HG03064 (cell line): Measurements from ENCODE around the gene USP12.

Experiments
- ATAC-seq: cut with Tn5 transposase; IDR thresholded peaks from one replicate; pipeline ENCODE4 v1.9.1; 2021; ENCODE audit warnings: low read depth; ENCODE audit not compliant: unreplicated experiment

USP12 gene

GRCh38 chr13:27041341-27041740, 130.3 kb downstream of the USP12 start:
- ATAC-seq, result no peak

DNA sequence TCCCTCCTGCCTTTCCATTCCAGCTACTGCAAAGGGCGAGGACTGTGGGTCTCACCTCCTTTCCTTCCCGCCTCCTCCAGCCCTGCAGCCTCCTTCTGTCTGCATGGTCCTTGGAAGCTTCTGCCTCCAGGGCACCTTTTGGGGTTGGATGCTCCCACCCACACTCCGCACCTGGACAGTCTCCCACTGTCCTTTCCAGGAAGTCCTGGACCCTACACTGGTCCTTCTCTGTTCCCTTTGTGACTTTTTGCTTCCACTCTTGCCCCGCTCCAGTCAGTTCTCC, 130.8 kb downstream of the USP12 start:
- ATAC-seq, result no peak

- no peak for ATAC-seq
Measured at GRCh38 chr13:27039171-27039701, 132.4 kb downstream of the USP12 start.

DNA sequence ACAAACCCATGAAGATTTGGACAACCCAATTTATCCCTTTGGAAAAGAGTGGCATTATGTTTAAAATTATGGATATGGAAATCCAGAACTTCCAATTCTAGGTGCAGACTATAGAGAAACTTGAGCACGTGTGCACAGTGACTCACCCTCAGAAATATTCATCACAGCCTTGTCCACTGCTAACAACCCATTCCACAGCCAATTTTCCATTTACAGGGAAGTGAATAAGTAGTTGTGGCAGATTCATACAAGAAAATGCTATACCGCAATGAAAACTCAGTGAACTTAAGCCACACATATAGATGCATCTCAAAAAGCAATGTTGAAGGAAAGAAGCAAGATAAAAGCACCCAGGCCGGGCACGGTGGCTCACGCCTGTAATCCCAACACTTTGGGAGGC, 133.3 kb downstream of the USP12 start:
- no peak for ATAC-seq

DNA sequence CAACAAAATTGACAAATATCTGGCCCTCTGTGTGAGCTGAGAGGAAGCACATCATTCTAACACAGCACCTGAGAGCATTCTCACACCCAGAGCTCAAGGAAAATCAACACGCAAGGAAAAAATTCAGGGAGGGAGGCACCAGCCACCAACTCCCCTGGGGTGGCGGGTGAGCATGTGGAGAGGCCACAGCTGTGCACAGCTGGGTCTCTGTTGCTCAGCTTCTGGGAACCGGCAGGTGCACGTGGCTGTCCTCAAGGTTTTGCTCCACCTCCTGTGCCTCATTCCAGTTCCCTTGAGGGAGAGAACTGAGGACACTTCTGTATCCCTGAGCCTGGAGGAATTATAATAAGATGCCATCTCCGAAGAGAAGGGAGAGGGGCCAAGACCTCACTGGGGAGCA, 134.0 kb downstream of the USP12 start:
- ATAC-seq, result no peak

DNA sequence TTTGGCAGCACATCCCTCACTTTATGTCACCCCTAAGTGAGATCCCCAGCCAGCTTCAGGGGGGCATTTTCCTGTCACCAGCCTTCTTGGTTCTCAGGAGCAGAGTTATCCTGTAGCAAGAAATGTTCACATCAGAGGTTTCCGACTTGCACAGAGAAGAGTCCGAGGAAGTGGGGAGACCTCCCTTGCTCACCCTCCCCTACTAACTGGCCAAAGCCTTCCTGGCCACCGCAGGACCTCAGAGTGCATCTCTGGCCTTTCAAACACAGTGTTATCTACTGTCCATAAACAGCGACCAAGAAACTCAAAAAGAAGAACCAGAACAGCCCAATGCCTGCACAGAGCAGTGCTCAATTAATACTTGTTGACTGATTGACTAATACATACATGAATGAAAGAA, 134.4 kb downstream of the USP12 start:
- no peak for ATAC-seq

GRCh38 chr13:27036236-27036981, 135.2 kb downstream of the USP12 start:
- ATAC-seq, result no peak

DNA sequence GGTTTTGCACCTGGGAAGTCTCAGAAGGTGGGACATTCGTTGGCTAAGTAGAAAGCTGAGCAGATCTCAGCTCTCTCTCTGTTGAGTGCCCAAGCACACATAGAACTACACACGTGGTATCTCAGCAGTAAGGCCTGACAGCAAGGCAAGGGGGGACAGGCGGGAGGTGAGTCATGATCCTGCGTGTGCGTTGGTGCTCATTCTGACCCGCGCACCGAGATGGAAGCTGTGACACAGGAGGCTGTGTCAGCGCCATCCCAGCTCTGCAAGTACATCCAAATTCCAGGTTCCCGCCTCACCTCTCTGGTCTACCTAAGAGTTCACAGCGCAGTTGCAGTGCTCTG, 135.7 kb downstream of the USP12 start:
- no peak for ATAC-seq

- ATAC-seq, result no peak
Measured at GRCh38 chr13:27034678-27035111, 136.9 kb downstream of the USP12 start.

GRCh38 chr13:27028683-27029480, 142.7 kb downstream of the USP12 start:
- ATAC-seq, result no peak

GRCh38 chr13:27027086-27027667, 144.4 kb downstream of the USP12 start:
- ATAC-seq, result no peak

GRCh38 chr13:27026396-27026795, 145.2 kb downstream of the USP12 start:
- no peak for ATAC-seq

DNA sequence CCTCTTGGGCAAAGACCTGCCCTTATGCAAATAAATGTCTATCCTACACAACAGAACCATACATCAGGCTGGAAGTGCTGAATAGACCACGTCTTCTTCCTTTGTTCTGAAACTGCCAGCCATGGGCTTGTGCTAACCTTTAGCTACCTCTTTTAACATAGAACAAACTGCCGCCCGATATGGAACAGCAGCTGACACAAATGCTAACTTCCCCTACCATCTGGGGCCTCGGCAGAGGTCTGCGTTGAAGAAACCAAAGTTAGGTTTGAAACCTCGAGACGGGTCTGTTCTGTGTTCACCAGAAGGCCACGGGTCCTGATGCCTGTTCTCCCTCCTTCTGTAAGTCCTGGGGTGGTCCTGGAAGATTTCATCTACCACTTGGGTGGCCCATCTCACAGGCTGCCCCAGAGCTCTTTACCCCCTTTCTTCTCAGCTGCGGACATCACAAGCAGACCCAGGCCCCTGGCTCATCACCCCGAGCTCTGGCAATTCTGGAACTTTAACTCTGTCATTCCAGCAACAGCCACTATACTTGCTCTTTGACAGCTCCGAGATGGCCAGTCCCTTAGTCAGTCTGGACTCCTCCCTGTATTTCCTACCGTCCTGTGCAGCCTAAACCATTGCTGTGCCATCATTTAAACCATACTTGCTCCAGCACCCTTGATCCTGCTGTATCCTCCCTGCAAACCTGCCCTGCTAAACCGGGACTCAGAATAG, 146.7 kb downstream of the USP12 start:
- ATAC-seq, result no peak

- no peak for ATAC-seq
Measured at GRCh38 chr13:27024074-27024461, 147.5 kb downstream of the USP12 start.

DNA sequence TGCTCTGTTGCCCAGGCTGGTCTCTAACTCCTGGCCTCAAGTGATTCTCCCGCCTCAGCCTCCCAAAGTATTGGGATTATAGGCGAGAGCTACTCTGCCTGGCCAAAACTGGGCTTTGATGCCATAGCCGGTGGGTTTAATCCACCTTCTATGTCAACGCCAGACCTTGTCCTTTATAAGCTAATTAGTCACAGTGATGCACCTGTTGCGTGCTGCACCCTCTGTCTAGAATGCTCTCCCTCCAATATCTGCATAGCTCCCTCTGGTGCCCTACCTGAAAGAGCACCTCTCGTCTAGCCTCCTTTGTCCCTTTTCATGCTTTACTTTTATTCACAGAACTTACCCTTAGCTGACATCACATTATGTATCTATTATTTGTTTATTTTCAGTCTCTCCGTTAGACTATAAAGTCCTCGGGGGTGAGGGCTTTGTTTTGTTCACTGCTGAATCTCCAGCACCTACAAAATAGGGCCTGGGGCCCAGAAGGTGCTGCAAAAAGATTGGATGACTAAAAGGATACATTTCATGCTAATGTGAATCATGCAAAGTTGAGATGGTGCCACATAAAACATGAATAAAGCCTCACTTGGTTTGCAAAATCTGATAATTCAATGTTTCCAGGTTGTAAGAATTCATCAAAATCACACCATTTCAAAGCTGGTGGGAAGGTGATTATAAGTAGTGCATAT, 148.1 kb downstream of the USP12 start:
- ATAC-seq, result no peak

DNA sequence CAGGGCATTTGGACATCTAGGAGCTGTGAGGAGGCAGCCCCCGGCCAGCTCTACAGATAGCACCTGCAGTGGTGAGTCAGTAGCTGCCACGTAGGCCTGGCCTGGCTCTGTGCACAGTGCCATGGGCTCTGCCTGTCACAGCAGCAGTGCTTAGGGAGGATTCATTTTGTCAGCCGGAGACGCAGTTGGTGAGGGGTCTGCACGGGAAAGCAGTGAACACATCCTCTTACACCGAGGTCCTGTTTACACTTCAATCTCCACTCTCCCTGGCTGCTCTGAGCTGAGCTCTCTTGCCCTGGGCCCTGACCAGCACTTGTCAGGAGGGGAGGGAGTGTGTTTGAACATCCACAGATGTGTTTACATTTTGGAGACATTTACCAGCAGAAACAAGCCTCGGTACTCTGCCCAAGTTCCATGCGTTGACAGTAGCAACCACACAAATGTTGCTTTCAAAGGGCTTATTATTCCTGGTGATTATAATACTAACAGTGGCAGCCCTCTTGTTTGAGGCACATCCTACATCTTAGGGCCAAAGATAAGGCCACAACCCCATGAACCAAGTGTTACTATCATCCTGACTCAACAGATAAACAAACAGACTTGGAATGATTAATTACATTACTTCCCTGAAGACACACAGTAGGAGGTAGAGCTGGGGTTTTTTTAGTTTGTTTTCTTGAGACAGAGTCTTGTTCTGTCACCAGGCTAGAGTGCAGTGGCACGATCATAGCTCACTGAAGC, 148.9 kb downstream of the USP12 start:
- no peak for ATAC-seq

- no peak for ATAC-seq
Measured at GRCh38 chr13:27020415-27020814, 151.2 kb downstream of the USP12 start.

DNA sequence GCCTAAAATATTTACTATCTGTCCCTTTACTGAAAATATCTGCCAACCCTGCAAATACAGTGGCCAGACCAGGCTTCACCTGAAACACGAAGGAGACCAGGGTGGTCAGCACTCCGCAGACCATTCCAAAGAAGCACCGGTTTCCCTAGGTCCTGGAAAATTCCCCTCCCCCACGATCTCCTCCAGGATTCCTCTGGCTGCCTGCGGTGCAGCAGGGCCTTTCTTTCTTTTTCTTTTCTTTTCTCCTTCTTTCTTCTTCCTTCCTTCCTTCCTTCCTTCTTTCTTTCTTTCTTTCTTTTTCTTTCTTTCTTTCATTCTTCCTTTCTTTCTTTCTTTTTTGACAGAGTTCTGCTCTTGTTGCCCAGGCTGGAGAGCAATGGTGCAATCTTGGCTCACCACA, 152.7 kb downstream of the USP12 start:
- no peak for ATAC-seq

- ATAC-seq, result no peak
Measured at GRCh38 chr13:27018344-27018861, 153.2 kb downstream of the USP12 start.

- no peak for ATAC-seq
Measured at GRCh38 chr13:27016875-27017274, 154.7 kb downstream of the USP12 start.
